Left lung (tissue), 10 donors: Measurements from ENCODE around the gene STARD3NL. TPM values are rescaled to one million over a fixed set of nuclear protein-coding genes. Genes with fewer than 3 reads are reported as not detected.

ENCODE experiments used
- ATAC-seq: fragments of 200-7000 bp; cut with Tn5 transposase; one replicate; pipeline ENCODE4 v1.9.1; 2020; ENCODE audit warnings: moderate library complexity
- DNase-seq, 4 donors: peaks; one replicate each; pipeline ENCODE4 v3.0.0-alpha.2; 2013 to 2020
- H3K27ac ChIP-seq, 2 donors: fragments of 200-600 bp; sonication (generic) in 1 of 2; one replicate each; pipeline versions ENCODE4 v1.5.0 to v1.8.0; 2020 to 2021
- H3K27me3 ChIP-seq, 2 donors: fragments of 200-600 bp; sonication (generic) in 1 of 2; one replicate each; pipeline versions ENCODE4 v1.5.0 to v1.8.0; 2020 to 2021
- H3K36me3 ChIP-seq, 2 donors: fragments of 200-600 bp; sonication (generic) in 1 of 2; one replicate each; pipeline versions ENCODE4 v1.5.0 to v1.8.0; 2020 to 2021
- H3K4me1 ChIP-seq, 2 donors: fragments of 200-600 bp; one replicate each; pipeline ENCODE4 v1.8.0; 2021
- H3K4me3 ChIP-seq, 2 donors: fragments of 200-600 bp; sonication (generic) in 1 of 2; one replicate each; pipeline versions ENCODE4 v1.5.0 to v1.8.0; 2020 to 2021; ENCODE audit warnings: mild to moderate bottlenecking in 1 of 2
- H3K9me3 ChIP-seq, 2 donors: fragments of 200-600 bp; sonication (generic) in 1 of 2; one replicate each; pipeline versions ENCODE4 v1.5.0 to v1.8.0; 2020 to 2021
- CTCF ChIP-seq, 2 donors: fragments of 200-600 bp; sonication (generic) in 1 of 2; IDR thresholded peaks; one replicate each; pipeline versions ENCODE4 v1.5.0 to v1.8.0; 2021; ENCODE audit warnings: antibody characterized with exemption in 2 of 2
- intact Hi-C, 2 donors: fragments of 100-400 bp; cut with DNase I; formaldehyde crosslinking; loops; one replicate each; pipeline versions ENCODE4 v1.11.2 to v1.14.2; 2022
- polyA plus RNA-seq, 6 donors: library from polyadenylated mRNA; unstranded; fragments of 120-200 nt; gene quantifications; one replicate each; pipeline ENCODE4 v1.2.1, GENCODE V29; 2013; ENCODE audit not compliant: insufficient read length in 6 of 6
- total RNA-seq, 2 donors: library from RNA; stranded (reverse); fragmentation: NEBNext Ultra II Directional; extraction: Animal tissue kit (Norgen Biotek cat#: 25700); gene quantifications; one replicate each; pipeline ENCODE4 v1.2.1, GENCODE V29; 2021
- donor health status: DM: no; HTN: yes; CAD: no.
- donor health status: DM: no; HTN: no; CAD: no.

STARD3NL gene
- total and polyA plus RNA-seq, 8 donors: 52.6 to 63.9 (median 56.3) TPM

DNA sequence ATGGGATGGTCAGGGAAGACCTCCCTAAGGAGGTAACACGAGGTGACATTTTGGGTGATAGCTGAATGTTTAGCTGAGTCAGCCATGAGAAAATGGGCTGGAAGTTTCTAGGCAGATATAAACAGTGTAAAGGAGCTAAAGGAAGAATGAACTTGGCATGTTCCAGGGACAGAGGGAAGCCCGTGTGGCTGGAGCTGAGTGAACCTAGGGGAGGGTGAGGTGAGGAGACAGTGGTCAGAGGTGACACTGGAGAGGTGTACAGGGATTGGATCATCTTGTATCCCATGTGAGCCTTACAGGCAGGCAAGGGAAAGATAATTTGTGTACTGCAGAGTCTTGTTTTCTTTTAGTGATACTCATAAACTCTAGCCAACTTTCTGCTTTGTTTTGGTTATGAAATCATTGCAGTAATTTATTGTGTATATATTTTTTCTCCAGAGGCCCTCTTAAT is 1.8 kb downstream of the STARD3NL start:
- Histone ChIP-seq H3K4me3 (peak overlapping the region in 1 of 2 donors; percentile 76), H3K36me3 (no peaks in the 10 kb centered on the region), H3K27me3 (no peaks in the 10 kb centered on the region), H3K27ac (peak overlapping the region; percentile 89 to 90), H3K4me1 (peaks cover 22 to 30% of the 10 kb centered on the region in 2 donors), H3K9me3 (no peaks in the 10 kb centered on the region)
- intact Hi-C loops: no loop called here
- TF ChIP-seq CTCF (IDR thresholded peaks at IDR 0.05): no peak
- ATAC-seq: no peak
- DNase-seq: peak in 2 of 4 donors; percentile 25

- TF ChIP-seq CTCF (IDR thresholded peaks at IDR 0.05): no peak
- H3K4me3 ChIP-seq: no peak overlapping the region
- H3K36me3 ChIP-seq: no peaks in the 10 kb centered on the region
- H3K9me3 ChIP-seq: no peaks in the 10 kb centered on the region
- intact Hi-C loops: no loop called here
- no peak for DNase-seq
- H3K4me1 ChIP-seq: peaks cover 22 to 30% of the 10 kb centered on the region in 2 donors
- H3K27me3 ChIP-seq: no peaks in the 10 kb centered on the region
- ATAC-seq: no peak
- peak overlapping the region in 1 of 2 donors; percentile 90 for H3K27ac ChIP-seq
Measured at GRCh38 chr7:38181111-38181510, 3.1 kb downstream of the STARD3NL start.

- H3K4me1 ChIP-seq: peaks cover 22 to 38% of the 10 kb centered on the region in 2 donors
- ATAC-seq (no peak), DNase-seq (no peak)
- no peaks in the 10 kb centered on the region for H3K27me3 ChIP-seq
- intact Hi-C loops: no loop called here
- H3K9me3 ChIP-seq: no peaks in the 10 kb centered on the region
- H3K27ac ChIP-seq: no peak overlapping the region
- no peak for TF ChIP-seq CTCF (IDR thresholded peaks at IDR 0.05)
- no peaks in the 10 kb centered on the region for H3K36me3 ChIP-seq
- H3K4me3 ChIP-seq: no peak overlapping the region
Measured at GRCh38 chr7:38182450-38182849, 4.4 kb downstream of the STARD3NL start.

DNA sequence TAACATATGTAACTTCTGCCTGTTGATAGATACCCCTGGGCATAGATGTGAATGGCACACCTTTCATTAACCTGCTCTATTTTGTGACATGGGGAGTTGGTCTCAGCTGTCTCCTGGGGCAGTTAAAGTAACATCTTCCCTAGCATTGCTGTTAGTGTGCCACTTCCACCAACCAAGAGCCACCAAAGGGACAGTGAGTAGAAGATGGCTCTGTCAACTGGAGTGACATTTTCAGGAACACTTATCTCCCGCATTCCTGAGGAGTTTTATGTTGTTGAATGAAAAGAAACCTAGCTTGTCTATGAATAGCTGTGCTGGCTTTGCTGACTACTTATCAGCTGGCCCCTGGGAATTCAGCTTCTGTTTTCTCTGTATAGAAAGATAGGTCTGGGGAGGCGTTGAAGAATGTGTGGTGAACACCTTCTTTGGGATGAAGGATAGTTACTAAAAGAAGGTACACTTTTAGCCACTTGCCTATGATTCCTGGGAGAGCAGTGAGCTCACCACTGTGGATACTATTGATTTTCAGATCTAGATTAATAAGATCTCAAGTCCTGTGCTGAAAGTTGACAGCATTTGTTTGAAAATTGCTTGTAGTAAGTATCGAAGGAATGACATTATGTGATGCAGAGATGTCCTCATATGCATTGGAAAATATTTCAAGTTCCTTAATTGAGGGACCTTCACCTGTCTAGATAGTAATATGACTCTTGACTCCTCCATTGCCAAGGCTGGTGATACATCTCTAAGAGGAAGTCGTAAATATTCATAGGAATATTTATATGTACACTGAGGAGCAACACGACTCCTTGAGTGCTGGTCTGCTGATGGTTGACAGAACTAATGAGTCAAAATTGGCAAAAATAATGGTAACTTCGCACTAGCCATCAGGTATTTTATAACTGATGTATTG is 7.6 kb downstream of the STARD3NL start:
- no peak for TF ChIP-seq CTCF (IDR thresholded peaks at IDR 0.05)
- no peak for ATAC-seq
- H3K4me1 ChIP-seq: peaks cover 6 to 26% of the 10 kb centered on the region in 2 donors

DNA sequence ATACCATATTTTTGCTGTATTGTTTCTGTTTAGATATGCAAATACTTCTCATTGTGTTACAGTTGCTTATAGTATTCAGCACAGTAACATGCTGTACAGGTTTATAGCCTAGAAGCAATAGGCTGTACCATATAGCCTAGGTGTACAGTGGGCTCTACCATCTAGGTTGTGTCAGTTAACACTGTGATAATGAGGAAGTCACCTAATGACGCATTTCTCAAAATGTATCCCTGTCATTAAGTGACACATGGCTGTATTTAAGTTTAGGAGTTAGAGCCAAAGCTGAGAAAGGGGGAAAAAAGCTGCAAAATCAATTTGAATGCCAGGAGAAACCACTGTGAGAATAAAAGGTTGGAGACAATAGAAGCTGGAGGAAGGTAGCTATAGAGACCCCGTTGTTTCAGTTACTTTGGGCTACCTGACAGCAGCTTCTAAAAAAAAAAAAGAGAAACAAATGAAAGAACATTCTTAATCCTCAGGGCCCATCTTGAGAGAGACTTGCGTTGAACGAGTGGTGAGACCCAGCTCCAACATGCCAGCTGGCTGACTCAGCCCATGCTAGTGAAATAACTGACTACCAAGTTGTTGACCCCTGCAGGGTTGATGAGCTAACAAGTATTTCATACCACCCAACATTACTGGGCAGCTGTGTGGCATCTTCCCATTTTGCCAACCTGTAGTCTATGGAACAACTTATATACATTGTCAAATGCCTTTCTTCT is 8.7 kb downstream of the STARD3NL start:
- Histone ChIP-seq H3K36me3 (no peaks in the 10 kb centered on the region), H3K4me3 (no peak overlapping the region), H3K4me1 (peaks cover 0 to 15% of the 10 kb centered on the region in 2 donors), H3K27me3 (no peaks in the 10 kb centered on the region), H3K27ac (no peak overlapping the region), H3K9me3 (peaks cover 0 to 4% of the 10 kb centered on the region in 2 donors)
- DNase-seq (no peak), ATAC-seq (peak; percentile 77)
- intact Hi-C loops: no loop called here
- TF ChIP-seq CTCF (IDR thresholded peaks at IDR 0.05): no peak

More for the DNA sequence above, 7.6 kb downstream of the STARD3NL start:
- H3K4me3 ChIP-seq: no peak overlapping the region
- H3K9me3 ChIP-seq: no peaks in the 10 kb centered on the region
- intact Hi-C loops: no loop called here
- H3K36me3 ChIP-seq: no peaks in the 10 kb centered on the region
- H3K27me3 ChIP-seq: no peaks in the 10 kb centered on the region
- no peak for DNase-seq
- no peak overlapping the region for H3K27ac ChIP-seq
